WI38 (cell line): ENCODE measurements around the gene RIOK1.
"Not testable (repeated sequence)": the region's sequence is repeated elsewhere in the genome, so short reads cannot be mapped to it uniquely, and the experiment has no call there.

ENCODE experiments used
- H3K4me3 ChIP-seq: 2 replicates; pipeline ENCODE4 v1.5.1; 2011; ENCODE audit warnings: low read depth, mild to moderate bottlenecking, control low read depth, low read length
- TF ChIP-seq, protein P1 (sequence below): IDR thresholded peaks from 2 replicates; pipeline ENCODE4 v1.5.1; 2012; ENCODE audit warnings: low read depth, mild to moderate bottlenecking, control low read depth, low read length

RIOK1 gene

DNA sequence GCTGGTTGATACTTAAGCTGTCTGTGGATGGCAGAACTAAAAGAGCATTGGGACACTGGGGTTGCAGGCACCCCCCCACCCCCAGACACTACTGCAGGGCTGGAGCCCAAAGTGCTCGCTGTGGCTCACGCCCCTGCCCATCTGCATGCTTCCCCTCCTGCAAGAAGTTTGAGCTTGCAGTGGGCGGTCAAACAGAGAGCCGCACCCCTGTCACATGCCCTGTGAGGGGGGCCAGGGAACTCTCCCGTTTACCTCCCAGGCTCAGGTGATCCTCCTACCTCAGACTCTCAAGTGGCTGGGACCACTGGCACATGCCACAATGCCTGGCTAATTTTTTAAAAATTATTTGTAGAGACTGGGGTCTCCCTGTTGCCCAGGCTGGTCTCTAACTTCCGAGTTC, 63.3 kb downstream of the RIOK1 start:
- H3K4me3 ChIP-seq = no peak overlapping the region
- TF ChIP-seq, protein P1, sequence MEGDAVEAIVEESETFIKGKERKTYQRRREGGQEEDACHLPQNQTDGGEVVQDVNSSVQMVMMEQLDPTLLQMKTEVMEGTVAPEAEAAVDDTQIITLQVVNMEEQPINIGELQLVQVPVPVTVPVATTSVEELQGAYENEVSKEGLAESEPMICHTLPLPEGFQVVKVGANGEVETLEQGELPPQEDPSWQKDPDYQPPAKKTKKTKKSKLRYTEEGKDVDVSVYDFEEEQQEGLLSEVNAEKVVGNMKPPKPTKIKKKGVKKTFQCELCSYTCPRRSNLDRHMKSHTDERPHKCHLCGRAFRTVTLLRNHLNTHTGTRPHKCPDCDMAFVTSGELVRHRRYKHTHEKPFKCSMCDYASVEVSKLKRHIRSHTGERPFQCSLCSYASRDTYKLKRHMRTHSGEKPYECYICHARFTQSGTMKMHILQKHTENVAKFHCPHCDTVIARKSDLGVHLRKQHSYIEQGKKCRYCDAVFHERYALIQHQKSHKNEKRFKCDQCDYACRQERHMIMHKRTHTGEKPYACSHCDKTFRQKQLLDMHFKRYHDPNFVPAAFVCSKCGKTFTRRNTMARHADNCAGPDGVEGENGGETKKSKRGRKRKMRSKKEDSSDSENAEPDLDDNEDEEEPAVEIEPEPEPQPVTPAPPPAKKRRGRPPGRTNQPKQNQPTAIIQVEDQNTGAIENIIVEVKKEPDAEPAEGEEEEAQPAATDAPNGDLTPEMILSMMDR = no peak

GRCh38 chr6:7454696-7455358, 65.2 kb downstream of the RIOK1 start:
- H3K4me3 ChIP-seq = no peak overlapping the region
- TF ChIP-seq, protein P1 = no peak

- H3K4me3 ChIP-seq = not testable (repeated sequence)
These were observed 66.7 kb downstream of the RIOK1 start for GRCh38 chr6:7456302-7456701.

GRCh38 chr6:7461416-7461815, 71.8 kb downstream of the RIOK1 start:
- H3K4me3 ChIP-seq = no peak overlapping the region
- TF ChIP-seq, protein P1 = no peak

GRCh38 chr6:7463785-7464184, 74.2 kb downstream of the RIOK1 start:
- TF ChIP-seq, protein P1 = no peak

DNA sequence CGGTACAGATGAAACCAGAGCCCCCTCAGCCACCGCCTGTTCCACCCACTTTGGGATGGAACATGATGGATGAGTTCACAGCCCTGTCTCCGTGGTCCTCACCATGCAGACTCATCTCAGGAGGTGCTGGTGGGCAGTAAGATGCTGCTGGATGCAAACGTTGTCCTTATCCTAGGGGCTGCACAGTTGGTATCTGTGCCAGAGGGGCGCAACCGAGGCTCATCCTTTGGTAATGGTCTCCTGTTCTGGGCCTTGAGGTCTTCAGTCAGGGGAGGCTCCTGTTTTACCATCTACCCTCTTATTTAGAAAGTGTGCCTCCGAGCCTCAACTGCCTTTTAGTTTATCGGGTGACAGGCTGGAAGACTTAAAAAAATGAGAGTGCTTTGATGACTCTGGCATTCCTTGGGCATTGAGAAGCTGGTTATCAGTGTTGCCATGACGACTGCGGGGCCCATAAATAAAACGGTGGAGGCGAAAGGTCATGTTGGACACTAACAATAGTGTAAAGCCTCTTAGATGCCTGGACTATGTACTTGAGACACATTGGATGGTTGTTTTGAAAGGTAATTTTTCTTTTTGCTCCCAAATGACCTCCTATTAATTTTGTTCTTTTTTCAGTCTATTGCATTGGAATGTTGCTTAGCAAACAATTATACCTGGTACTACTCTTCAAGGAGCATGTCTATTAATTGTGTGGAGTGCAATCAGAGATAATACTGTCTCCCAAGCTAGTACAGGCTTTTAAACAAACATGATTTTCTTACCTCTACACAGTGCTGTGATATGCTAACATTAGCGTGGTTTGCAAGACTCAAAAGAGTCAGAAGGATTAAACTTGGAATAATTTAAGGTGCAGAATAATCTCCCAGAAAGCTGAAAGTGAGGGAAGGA, 77.6 kb downstream of the RIOK1 start:
- TF ChIP-seq, protein P1 = no peak

More at GRCh38 chr6:7463785-7464184, 74.2 kb downstream of the RIOK1 start:
- H3K4me3 ChIP-seq = no peak overlapping the region

More for the DNA sequence above, 77.6 kb downstream of the RIOK1 start:
- H3K4me3 ChIP-seq = no peak overlapping the region
